Measurements from ENCODE around the gene ANKRD34C. TPM values are rescaled to one million over a fixed set of nuclear protein-coding genes. Genes with fewer than 3 reads are reported as not detected.
"Not testable (repeated sequence)": the region's sequence is repeated elsewhere in the genome, so short reads cannot be mapped to it uniquely, and the experiment has no call there.

Gene ANKRD34C
- total RNA-seq, 1 donor from 2014 or later, result not detected

GRCh38 chr15:79316864-79317263 lies 34.3 kb downstream of the ANKRD34C start:
- peaks cover 3% of the 10 kb centered on the region for H3K36me3 ChIP-seq (ENCODE audit: control insufficient read depth, insufficient read depth, low read length)
- DNase-seq (ENCODE audit: low read depth), result no peak
- no peaks in the 10 kb centered on the region for H3K27me3 ChIP-seq (ENCODE audit: control insufficient read depth, insufficient read depth, low read length)
- no peak overlapping the region for H3K4me3 ChIP-seq (ENCODE audit: low read depth, low read length)
- TF ChIP-seq CTCF (IDR thresholded peaks at IDR 0.05; ENCODE audit: insufficient read depth, low read length, poor library complexity, severe bottlenecking), result no peak

- H3K27me3 ChIP-seq (ENCODE audit: control insufficient read depth, insufficient read depth, low read length); H3K4me3 ChIP-seq (ENCODE audit: low read depth, low read length); DNase-seq (ENCODE audit: low read depth); H3K36me3 ChIP-seq (ENCODE audit: control insufficient read depth, insufficient read depth, low read length): not testable (repeated sequence)
These were observed 37.5 kb downstream of the ANKRD34C start for GRCh38 chr15:79319973-79320372.

GRCh38 chr15:79321876-79322275 lies 39.4 kb downstream of the ANKRD34C start:
- Histone ChIP-seq H3K4me3 (ENCODE audit: low read depth, low read length) (no peak overlapping the region), H3K36me3 (ENCODE audit: control insufficient read depth, insufficient read depth, low read length) (peaks cover 3% of the 10 kb centered on the region), H3K27me3 (ENCODE audit: control insufficient read depth, insufficient read depth, low read length) (no peaks in the 10 kb centered on the region)
- no peak for TF ChIP-seq CTCF (IDR thresholded peaks at IDR 0.05; ENCODE audit: insufficient read depth, low read length, poor library complexity, severe bottlenecking)
- no peak for DNase-seq (ENCODE audit: low read depth)

GRCh38 chr15:79322306-79322705 lies 39.8 kb downstream of the ANKRD34C start:
- no peaks in the 10 kb centered on the region for H3K27me3 ChIP-seq (ENCODE audit: control insufficient read depth, insufficient read depth, low read length)
- H3K36me3 ChIP-seq (ENCODE audit: control insufficient read depth, insufficient read depth, low read length), result peaks cover 3% of the 10 kb centered on the region

GRCh38 chr15:79322945-79323344 lies 40.4 kb downstream of the ANKRD34C start:
- no peak for DNase-seq (ENCODE audit: low read depth)
- TF ChIP-seq CTCF (IDR thresholded peaks at IDR 0.05; ENCODE audit: insufficient read depth, low read length, poor library complexity, severe bottlenecking), result no peak
- H3K27me3 ChIP-seq (ENCODE audit: control insufficient read depth, insufficient read depth, low read length), result no peaks in the 10 kb centered on the region
- no peak overlapping the region for H3K4me3 ChIP-seq (ENCODE audit: low read depth, low read length)
- H3K36me3 ChIP-seq (ENCODE audit: control insufficient read depth, insufficient read depth, low read length), result peaks cover under 1% of the 10 kb centered on the region

More at GRCh38 chr15:79322306-79322705, 39.8 kb downstream of the ANKRD34C start:
- DNase-seq (ENCODE audit: low read depth), result no peak
- TF ChIP-seq CTCF (IDR thresholded peaks at IDR 0.05; ENCODE audit: insufficient read depth, low read length, poor library complexity, severe bottlenecking), result no peak
- H3K4me3 ChIP-seq (ENCODE audit: low read depth, low read length), result no peak overlapping the region

GRCh38 chr15:79329171-79329611 lies 46.7 kb downstream of the ANKRD34C start:
- Histone ChIP-seq H3K4me3 (ENCODE audit: low read depth, low read length) (no peak overlapping the region), H3K27me3 (ENCODE audit: control insufficient read depth, insufficient read depth, low read length) (no peaks in the 10 kb centered on the region), H3K36me3 (ENCODE audit: control insufficient read depth, insufficient read depth, low read length) (no peaks in the 10 kb centered on the region)
- TF ChIP-seq CTCF (IDR thresholded peaks at IDR 0.05; ENCODE audit: insufficient read depth, low read length, poor library complexity, severe bottlenecking), result no peak
- DNase-seq (ENCODE audit: low read depth), result no peak

Other genes with a start within 250 kb of the ANKRD34C start
- 0.48 and 1.4 TPM in 2 replicates for gene RASGRF1, start 191.9 kb upstream of the ANKRD34C start, total RNA-seq
- gene TMED3, start 28.4 kb downstream of the ANKRD34C start, total RNA-seq, result 109 and 132 TPM in 2 replicates
- gene MINAR1, start 149.6 kb downstream of the ANKRD34C start, total RNA-seq, result 0.75 and 0.96 TPM in 2 replicates

Data from kidney epithelial cell (primary cell).